ENCODE results near the gene FHIT.

DNA sequence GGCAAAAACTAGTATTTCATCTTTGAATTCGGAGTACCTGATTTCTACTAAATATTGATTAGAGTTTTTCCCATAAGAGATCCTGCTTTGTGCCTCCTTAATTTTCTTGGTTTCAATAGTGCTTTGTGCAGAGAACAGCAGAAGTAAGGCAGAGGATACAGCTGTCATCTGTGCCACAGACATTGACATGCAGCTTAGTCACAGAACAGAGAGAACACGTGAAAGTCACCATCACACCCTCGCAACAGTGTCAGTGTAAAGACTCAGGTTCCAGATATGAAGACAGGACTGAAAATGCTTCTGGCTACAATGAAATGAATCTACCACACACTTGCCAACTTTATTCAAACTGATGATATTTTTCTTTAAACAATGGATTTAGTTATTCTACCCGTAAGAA is 1258.7 kb downstream of the FHIT start:
- TF ChIP-seq POLR2A (IDR thresholded peaks at IDR 0.05; ENCODE audit: low read length) (no peak), GATA1 (IDR thresholded peaks at IDR 0.05; ENCODE audit: low read depth, low read length) (no peak)

All from erythroblast (primary cell).